HG03095 (cell line): Measurements from ENCODE around the gene FDPS.
"Not testable (repeated sequence)": the region's sequence is repeated elsewhere in the genome, so short reads cannot be mapped to it uniquely, and the experiment has no call there.

Source experiments
- ATAC-seq: cut with Tn5 transposase; IDR thresholded peaks from one replicate; pipeline ENCODE4 v1.9.1; 2021; ENCODE audit warnings: moderate library complexity; ENCODE audit not compliant: unreplicated experiment

FDPS gene

GRCh38 chr1:155285063-155285462, 23.6 kb upstream of the FDPS start:
- no peak for ATAC-seq

- no peak for ATAC-seq
These were observed 23.0 kb upstream of the FDPS start for GRCh38 chr1:155285631-155286044.

GRCh38 chr1:155286544-155286943, 22.1 kb upstream of the FDPS start:
- no peak for ATAC-seq

GRCh38 chr1:155287987-155288543, 20.6 kb upstream of the FDPS start:
- no peak for ATAC-seq

GRCh38 chr1:155291006-155291405, 17.7 kb upstream of the FDPS start:
- not testable (repeated sequence) for ATAC-seq

- no peak for ATAC-seq
These were observed 15.4 kb upstream of the FDPS start for GRCh38 chr1:155293086-155293749.

- ATAC-seq = no peak
These were observed 14.0 kb upstream of the FDPS start for GRCh38 chr1:155294520-155295182.

GRCh38 chr1:155295183-155295941, 13.3 kb upstream of the FDPS start:
- no peak for ATAC-seq

- ATAC-seq = no peak
These were observed 12.8 kb upstream of the FDPS start for GRCh38 chr1:155295942-155296267.

- no peak for ATAC-seq
These were observed 12.0 kb upstream of the FDPS start for GRCh38 chr1:155296661-155297060.

- no peak for ATAC-seq
These were observed 11.3 kb upstream of the FDPS start for GRCh38 chr1:155297384-155297783.

GRCh38 chr1:155300024-155300423, 8.6 kb upstream of the FDPS start:
- no peak for ATAC-seq

- ATAC-seq = no peak
These were observed 7.9 kb upstream of the FDPS start for GRCh38 chr1:155300553-155301329.

- ATAC-seq = no peak
These were observed 7.3 kb upstream of the FDPS start, which contains the start of gene PKLR for GRCh38 chr1:155301342-155301841. Gene PKLR (minus strand): TSS chr1:155301438. CDS start chr1:155301395, 43 bp downstream.

- no peak for ATAC-seq
These were observed 4.1 kb upstream of the FDPS start for GRCh38 chr1:155304558-155305063.

GRCh38 chr1:155305881-155306391, 2.7 kb upstream of the FDPS start:
- no peak for ATAC-seq

- ATAC-seq = no peak
These were observed 1.4 kb upstream of the FDPS start for GRCh38 chr1:155307247-155307740.

- ATAC-seq = no peak
These were observed 856 bp downstream of the FDPS start for GRCh38 chr1:155309423-155310021.

- ATAC-seq = no peak
These were observed 4.6 kb downstream of the FDPS start for GRCh38 chr1:155313261-155313660.

GRCh38 chr1:155316922-155317321, 8.3 kb downstream of the FDPS start:
- no peak for ATAC-seq
